ENCODE data around the gene PFDN5.

PFDN5 gene

DNA sequence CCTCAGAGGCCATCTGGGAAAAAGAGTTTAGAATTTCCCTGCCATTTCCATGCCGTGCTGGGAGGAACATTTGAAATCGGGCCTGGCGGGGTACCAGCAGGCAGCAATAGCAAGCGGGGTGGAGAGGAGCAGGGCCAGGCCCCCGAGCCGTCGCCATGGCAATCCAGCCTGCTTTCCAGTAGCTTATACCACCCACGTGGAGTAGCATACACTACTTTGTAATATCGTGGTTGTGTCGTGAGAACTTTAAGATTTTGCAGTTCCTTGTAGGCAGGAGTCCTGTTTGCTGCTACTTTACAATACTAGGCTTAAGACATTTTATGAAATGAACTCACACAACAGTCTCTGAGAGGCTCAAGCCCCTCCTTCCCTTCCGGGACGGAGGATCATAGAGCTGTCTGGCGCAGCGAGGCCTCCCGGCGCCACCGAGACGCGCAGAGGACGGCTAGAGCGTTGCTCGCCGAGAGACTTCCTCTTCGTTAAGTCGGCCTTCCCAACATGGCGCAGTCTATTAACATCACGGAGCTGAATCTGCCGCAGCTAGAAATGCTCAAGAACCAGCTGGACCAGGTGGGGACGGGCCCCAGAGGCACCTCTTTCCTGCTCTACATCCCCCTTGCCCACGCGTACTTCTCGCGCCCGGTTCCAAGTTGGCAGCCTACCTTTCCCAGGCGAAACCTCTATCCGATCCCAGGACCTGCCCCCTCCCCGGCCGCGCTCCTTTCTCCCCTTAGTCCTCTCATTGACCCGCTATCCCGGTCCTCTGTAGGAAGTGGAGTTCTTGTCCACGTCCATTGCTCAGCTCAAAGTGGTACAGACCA lies at the start of gene PFDN5:
Gene PFDN5 (plus strand): TSS at position 473 of the 821 bp plus-strand sequence. CDS start 26 bp downstream, at position 499.
- peak; percentile 87 for DNase-seq

DNA sequence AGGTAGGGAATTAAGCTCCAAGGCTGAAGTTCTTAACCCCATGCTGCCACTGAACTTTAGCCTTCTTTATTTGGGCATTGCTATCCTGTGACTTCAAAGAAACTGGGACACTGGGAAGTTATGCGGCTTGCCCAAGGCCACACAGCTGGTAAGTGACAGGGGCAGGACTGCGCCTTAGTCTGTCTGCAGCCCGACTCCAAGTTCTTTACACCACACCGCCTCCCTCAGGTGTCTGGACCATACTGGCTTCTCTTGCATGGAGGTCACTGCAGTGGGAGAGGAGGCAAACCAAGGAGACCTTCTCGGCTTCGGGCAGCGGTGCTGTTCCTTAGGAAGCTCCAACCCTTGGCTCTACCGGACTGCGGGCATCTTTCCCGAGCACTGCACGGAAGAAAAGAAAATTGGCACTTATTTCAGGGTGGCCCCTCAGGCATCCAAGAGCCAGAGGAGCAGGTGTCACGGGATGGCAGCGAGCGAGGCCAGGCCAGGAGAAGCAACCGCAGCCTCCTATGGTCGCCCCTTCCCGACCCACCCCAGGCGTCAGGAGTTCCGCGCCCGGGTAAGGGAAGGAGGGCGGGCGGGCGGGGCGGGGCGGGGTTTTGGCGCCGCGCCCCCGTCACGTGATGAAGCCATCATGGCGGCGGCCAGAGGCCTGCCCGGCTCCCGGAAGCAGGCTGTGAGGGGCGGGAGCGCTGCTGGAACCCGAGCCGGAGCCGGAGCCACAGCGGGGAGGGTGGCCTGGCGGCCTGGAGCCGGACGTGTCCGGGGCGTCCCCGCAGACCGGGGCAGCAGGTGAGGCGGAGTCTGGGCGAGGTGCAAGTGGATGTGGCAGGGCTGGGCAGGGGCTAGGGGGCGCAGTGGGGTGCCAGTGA lies 43.6 kb upstream of the PFDN5 start:
- DNase-seq = peak; percentile 80

DNA sequence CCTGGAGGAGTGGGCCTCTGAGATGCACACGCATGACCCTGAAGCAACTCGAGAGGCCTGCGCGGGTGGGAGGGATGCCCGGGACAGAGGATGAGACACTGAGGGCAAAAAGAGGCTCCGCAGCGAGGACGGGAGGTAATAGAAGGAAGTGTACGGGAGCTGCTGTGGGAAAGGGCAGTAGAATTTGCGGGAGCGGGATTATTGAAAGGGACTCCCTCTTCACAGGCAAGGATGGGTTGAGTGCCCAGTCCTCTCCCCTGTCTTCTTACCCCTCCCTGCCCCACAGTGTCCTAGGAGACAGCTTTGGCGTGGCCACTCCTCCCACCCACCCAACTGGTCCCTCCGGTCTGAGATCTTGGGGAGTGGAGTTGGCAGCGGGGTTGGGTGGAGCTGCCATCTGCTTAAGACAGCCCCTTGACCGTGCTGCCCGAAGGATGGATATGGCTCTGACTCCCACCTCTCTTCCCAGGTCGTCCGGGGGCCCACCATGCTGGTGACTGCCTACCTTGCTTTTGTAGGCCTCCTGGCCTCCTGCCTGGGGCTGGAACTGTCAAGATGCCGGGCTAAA lies 42.9 kb upstream of the PFDN5 start:
- DNase-seq = no peak

DNA sequence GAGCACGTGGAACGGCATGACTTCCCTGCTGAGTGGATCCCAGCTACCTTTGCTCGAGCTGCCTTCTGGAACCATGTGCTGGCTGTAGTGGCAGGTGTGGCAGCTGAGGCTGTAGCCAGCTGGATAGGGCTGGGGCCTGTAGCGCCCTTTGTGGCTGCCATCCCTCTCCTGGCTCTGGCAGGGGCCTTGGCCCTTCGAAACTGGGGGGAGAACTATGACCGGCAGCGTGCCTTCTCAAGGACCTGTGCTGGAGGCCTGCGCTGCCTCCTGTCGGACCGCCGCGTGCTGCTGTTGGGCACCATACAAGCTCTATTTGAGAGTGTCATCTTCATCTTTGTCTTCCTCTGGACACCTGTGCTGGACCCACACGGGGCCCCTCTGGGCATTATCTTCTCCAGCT lies 42.0 kb upstream of the PFDN5 start:
- no peak for DNase-seq

DNA sequence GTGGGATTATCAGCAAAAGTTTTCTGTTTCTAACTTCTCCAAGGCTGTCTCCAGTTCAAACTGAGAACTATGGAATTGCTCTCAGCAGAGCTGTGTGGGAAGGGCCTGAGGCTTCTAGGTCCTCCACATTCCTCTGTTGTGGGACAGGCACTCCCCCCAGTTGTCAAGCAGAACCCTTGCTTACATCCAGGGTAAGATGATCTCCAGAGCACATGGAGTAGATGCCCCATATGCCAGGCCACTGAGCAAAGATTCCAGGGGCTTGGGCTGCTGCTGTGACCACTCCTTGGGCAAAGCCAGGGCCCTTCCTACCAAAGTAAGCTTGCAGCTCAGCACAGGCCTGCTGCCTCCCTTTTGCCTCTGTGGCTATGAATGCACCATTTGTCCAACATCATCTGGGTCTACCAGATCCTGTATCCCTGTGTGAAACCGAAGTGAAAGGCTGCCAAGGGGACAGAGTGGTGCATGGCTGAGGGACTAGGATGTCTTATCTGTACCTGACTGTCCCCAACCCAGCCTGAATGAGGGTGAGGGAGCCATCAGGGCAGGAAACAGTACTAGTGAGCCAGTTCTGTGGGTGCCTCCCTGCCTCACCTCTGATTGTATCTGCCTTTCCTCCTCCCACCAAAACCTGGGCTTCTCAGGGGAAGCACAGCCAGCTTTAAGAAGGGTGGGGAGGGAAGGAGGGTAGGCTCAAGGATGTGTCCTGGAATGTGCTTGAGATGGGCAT lies 40.4 kb upstream of the PFDN5 start:
- no peak for DNase-seq

DNA sequence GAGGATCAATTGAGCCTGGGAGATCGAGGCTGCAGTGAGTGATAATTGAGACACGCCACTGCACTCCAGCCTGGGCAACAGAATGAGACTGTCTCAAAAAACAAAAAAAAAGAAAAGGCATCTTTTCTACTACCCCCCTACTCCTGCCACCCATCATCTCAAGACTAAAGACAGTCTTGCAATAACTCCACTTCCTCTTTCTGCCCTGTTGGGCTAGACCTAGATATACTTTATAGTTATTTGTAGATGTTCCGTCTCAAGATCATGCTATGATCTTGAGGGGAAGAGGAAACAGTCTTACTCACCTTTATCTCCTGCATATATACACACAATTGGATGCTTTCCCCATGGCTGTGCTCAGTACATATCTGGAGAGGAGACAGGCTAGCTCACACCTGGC lies 39.3 kb upstream of the PFDN5 start:
- DNase-seq = no peak

DNA sequence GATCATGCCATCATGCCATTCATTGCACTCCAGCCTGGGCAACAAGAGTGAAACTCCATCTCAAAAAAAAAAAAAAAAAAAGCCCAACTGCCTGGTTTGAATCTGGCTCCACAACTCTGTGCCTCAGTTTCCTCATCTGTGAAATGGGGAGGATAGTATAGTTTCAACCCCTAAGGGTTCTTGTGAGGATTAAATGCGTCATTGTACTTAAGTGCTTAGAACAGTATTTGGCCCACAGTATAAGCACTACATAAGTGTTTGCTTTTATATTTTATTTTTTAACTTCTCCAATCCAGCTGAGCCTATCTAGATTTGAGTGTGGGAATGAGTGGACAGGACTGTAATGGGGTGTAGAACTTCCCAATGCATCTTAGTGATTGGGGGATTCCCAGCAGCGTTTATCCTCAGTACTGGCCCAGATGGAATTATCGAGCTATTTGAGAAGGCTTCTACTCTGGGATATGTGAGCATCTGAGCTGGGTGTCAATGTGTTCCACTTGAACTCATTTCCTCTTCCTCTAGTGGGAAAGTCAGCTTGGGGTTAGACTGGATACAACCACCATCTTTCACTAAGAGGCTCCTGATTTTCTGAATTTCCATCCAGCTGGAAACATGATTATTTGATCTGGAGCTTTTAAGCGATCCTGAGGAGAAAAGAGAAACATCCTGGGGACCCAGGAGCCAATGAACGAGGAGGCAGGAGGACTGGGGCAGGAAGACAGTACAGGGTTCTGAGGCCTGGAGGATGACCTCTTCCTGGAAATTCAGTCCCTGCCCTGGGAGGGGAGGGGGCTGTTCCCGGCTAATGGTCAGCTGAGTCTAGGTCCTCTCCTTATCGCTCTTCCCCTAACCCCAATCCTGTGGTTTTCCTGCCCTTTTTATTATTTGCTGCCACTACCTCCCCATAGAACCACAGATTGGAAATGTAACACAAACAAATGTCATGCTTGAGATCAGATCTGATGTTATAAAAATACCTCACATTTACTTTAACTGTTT lies 36.5 kb upstream of the PFDN5 start:
- DNase-seq = no peak

DNA sequence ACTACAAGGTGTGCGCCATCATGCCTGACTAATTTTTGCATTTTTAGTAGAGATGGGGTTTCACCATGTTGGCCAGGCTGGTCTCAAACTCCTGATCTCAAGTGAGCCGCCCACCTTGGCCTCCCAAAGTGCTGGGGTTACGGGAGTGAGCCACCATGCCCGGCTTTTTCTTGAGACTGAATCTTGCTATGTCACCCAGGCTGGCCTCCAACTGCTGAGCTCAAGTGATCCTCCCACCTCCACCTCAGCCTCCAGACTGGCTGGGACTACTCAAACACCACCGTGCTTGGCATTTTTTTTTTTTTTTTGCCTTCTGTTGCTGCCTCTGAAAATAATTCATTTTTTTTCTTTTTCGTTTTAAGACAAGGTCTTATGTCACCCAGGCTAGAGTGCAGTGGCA lies 35.5 kb upstream of the PFDN5 start:
- DNase-seq = no peak

DNA sequence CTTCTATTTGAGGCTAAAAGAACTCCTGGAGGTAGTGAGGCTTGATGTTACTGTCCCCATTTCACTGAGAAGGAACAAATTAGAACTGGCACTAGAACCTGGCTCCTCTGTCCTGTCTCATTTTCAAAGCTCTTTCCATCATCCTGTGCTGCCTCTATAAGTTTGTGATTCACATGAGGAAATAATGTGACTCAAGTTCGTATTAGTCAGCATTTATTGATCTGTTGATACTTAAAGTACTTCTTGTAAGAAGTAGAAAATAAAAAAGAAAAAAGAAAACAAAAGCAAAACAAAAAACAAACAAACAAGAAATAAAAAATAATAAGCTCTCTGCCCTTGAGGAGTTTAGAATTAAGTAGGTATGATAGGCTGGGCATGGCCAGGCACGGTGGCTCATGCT lies 29.6 kb upstream of the PFDN5 start:
- DNase-seq = no peak

DNA sequence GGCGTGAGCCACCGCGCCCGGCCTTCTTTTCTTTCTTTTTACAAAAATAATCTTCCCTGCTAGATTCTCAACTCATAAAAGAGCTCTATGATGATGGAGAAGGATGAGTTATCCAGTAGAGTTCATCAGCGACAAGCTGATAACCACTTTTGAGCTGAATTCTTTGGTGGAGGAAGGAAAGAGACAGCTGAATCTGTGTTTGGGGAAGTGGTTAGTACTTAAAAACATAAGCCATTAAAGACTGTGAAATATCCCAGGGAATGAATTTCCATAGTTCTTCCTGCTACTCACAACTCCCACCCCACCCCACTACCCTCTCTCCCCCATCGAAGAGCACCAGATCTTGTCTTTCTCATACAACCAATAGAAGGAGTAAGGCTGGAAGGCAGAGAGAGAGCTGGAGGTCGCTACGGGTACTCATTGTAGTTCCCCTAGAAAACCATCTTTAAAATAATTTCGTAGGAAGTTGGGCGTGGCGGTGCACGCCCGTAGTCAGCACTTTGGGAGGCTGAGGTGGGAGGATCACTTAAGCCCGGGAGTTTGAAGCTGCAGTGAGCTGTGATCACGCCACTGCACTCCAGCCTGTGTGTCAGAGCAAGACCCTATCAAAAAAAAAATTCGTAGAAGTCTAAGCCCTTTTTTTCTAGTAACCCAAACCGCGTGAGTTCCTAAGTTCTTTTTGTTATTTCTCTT lies 27.9 kb upstream of the PFDN5 start:
- DNase-seq = no peak

DNA sequence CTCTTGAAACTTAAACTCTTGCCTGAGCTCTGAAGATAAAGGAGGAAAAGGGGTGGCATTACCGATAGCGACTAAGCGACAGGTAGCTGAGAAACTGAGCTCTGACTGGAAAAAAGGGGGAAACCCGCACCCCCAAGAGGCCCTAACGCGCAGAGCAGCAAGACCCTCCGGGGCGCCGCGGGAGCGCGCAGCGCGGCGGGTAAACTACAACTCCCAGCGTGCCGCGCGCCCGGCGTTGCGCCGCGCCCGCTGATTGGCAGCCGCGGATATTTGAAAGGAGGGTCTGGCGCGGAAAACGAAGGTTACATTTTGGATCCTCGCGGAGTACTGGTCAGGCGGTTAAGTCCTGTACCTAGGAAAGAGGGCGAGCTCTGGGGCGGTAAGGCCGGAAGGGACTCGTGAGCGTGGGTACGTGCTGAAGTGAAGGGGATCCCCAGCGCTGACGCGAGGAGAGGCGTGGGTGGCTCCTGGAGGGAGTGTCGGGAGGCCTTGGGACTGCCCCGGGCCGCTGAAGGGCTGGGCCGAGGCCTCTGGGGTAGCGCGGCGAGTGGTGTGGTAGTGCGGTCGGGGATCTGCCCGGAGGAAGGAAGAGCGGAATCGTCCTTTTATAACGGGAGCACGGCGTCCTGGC lies 27.2 kb upstream of the PFDN5 start, which contains the start of gene ESPL1:
Gene ESPL1 (plus strand): TSS at position 301 of the 631 bp plus-strand sequence. CDS start 468 bp downstream, outside the sequence.
- DNase-seq = peak; percentile 71

DNA sequence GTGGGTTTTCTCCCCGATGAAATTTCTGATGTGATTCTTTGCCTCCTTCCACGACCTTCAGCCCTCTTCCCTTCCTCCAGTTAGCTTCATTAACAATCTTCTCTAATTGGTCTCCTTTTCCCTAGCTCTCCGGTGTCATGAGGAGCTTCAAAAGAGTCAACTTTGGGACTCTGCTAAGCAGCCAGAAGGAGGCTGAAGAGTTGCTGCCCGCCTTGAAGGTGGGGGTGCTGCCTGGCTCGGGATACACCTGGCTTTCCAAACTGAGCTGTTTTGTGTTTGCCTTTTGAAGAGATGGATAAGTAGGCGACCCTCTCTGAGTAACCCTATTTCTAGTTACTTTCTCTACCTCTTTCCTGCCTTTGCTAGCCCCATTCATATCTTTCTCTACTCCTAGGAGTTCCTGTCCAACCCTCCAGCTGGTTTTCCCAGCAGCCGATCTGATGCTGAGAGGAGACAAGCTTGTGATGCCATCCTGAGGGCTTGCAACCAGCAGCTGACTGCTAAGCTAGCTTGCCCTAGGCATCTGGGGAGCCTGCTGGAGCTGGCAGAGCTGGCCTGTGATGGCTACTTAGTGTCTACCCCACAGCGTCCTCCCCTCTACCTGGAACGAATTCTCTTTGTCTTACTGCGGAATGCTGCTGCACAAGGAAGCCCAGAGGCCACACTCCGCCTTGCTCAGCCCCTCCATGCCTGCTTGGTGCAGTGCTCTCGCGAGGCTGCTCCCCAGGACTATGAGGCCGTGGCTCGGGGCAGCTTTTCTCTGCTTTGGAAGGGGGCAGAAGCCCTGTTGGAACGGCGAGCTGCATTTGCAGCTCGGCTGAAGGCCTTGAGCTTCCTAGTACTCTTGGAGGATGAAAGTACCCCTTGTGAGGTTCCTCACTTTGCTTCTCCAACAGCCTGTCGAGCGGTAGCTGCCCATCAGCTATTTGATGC lies 26.4 kb upstream of the PFDN5 start:
- no peak for DNase-seq

DNA sequence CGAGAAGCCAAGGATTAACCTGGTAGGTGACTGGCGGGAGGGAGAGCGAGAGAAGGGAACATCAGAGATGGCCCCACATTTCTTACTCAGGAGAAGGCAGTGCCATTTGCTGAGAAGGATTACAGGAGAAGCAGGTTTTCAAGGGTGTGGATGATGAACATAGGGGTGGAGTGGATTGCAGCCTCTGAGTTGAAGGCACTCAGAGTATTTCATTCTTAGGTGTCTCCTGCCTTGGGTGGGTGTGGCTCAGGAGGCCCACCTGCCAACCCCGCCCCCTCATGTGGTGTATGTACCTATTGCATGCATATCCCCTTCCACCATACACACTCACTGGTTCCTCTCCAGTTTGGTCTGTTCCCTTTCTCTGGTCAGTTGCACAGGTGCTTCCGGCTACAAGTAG lies 20.9 kb upstream of the PFDN5 start:
- no peak for DNase-seq

DNA sequence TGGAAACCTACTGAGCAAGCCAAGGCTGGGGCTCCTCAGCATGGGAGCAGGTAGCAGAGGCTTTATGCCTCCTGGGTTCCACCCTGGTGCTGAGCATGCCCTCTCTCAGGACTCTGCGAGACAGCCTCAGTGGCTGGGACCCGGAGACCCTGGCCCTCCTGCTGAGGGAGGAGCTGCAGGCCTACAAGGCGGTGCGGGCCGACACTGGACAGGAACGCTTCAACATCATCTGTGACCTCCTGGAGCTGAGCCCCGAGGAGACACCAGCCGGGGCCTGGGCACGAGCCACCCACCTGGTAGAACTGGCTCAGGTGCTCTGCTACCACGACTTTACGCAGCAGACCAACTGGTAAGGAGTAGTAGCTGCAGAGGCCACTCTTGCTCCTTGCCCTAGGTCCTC lies 18.8 kb upstream of the PFDN5 start:
- DNase-seq = no peak

DNA sequence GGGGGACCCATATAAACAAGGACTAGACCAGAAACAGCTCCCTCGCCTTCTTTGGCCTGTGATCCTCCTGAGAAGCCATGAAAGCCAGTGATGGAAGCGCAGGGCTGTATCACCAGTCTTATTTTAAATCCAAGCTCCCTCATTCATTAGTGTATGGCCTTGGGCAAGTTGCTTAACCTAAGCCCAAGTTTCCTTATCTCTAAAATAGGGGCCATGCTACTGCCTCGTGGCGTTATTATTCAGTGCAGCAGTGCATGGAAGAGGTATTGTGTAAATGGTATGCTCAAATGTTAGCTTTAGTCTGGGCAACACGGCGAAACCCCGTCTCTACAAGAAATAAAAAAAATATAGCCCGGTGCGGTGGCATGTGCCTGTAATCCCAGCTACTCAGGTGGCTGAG lies 17.4 kb upstream of the PFDN5 start:
- no peak for DNase-seq

DNA sequence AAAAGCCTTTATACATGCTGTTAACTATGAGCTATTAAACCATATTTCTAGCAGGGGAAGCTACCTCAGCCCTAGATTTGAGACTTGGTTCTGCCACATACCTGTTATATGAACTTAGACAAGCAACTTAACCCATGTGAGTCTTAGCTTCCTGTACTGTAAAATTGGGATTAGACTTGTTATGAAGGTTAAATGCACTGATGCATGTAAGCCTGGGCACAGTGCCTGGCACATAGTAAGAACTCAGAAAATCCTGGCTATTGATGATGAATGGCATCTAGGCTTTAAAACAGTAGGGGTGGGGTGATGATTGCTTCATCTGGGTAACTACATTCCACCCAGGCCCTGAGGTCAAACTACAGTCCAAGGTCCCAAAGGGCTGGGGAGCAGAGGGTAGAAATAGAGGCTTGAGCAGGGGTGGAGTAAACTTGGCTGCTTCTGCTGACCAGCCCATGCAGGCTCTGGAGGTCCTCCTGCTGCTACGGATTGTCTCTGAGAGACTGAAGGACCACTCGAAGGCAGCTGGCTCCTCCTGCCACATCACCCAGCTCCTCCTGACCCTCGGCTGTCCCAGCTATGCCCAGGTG lies 16.0 kb upstream of the PFDN5 start:
- no peak for DNase-seq

DNA sequence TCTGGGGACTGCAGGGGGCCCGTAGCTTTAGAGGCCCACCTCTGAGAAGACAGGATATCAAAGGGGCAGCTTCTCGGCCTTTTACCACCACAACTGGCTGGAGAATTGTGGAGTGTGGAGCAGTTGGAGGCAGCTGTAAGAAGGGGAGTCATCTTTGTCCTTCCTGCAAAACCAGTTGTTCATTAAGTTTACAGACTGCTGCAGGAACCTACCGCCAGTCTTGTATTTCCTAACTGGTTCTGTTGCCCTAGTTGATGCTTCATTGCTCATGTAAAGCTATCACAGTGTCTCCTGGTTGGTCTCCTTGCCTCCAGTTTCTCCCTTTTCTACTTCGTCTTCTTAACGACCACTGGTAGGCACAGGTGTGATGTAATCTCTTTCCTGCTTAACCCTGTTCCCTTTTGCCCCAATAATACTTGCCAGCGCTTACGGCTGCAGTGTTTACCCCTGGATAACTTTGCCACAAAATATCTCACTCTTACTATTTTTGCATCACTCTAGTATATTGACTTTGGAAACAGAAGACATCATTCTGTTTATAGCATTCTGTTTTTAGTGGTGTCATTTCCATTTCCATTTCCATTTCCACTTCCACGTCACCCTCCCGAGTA lies 15.3 kb upstream of the PFDN5 start:
- DNase-seq = no peak

DNA sequence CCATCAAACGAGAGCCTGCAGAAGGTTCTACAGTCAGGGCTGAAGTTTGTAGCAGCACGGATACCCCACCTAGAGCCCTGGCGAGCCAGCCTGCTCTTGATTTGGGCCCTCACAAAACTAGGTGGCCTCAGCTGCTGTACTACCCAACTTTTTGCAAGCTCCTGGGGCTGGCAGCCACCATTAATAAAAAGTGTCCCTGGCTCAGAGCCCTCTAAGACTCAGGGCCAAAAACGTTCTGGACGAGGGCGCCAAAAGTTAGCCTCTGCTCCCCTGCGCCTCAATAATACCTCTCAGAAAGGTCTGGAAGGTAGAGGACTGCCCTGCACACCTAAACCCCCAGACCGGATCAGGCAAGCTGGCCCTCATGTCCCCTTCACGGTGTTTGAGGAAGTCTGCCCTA lies 8.9 kb upstream of the PFDN5 start:
- DNase-seq = no peak
